Measurements from ENCODE around the gene TBXAS1. TPM values are rescaled to one million over a fixed set of nuclear protein-coding genes. Genes with fewer than 3 reads are reported as not detected.

TBXAS1 gene
- total RNA-seq, 1 experiment from 2014 or later: not detected

DNA sequence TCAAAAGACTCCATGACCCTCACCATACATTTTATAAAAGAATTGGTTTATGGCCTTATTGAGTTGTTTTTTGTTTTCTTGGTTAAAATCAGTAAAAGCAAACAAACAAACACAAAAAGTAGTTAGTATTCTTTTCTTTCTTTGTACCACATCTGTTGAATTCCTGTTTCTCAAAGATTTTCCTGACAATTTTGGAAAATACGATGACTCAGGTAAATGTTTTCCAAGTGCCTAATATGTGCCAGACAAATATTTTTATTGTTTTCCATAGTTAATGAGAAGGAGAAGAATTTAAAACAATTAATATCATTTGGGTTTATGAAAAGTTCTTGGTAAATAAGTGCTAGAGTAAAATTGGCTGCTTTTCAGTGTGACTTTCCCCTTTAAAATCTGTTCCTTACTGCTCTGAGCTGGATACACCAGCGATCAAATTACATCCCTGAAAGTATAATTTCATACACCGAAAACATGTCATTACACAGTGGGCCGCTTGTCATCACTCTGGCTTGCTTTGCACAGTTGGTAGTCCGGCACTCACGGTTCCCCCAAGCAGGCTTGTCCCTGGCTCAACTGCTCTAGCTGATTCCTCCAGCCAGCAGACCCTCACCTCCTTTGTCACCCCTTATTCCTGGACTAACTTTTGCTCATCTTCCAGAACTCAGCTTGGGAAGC lies 80.5 kb downstream of the TBXAS1 start:
- no peaks in the 10 kb centered on the region for H4K20me1 ChIP-seq (ENCODE audit: insufficient read depth, low read depth, low read length)

DNA sequence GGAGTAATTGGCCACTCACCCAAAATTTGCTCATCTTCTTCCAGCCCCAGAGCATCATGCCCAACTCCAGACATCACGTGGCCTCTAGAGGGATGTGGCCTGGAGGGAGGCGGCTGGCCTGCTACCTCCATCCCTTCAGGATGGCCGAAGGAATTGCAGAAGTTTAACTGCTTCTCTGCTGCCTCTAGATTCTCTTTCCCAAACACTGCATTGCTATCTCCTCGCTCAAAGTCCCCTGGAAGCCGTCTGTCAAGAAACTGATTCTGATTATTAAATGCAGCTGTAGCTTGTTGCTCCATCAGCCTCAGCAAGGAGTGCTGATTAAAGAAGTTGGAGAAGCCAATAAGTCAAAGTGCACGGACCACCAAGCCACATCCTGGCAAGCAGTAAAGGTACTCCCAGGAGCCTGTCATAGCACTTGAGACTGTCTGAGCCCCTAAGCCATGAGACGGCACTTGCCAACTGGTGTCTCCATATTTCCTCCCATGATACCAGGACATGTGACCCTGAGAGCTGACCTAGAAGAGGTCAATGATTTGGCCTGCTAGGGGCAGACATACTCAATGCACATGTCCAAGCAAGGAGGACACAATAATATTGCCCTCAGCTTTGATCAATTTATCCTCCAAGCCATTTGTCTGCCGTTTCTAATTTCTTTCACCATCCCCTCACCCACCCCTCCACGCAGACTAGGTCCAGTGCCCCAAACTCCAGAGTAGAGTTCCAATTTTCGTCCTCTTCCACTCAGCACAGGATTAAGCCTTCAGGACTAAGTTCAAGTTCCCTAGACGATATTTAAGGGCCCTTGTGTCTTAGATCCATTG lies 84.2 kb downstream of the TBXAS1 start:
- Histone ChIP-seq H3K4me2 (ENCODE audit: low read depth, low read length, poor library complexity, severe bottlenecking) (no peak overlapping the region), H2AFZ (ENCODE audit: low read length) (no peak overlapping the region), H4K20me1 (ENCODE audit: insufficient read depth, low read depth, low read length) (no peaks in the 10 kb centered on the region), H3K4me3 (ENCODE audit: low read length) (no peak overlapping the region), H3K9ac (ENCODE audit: low read length) (no peak overlapping the region), H3K79me2 (ENCODE audit: low read length) (no peaks in the 10 kb centered on the region), H3K9me2 (replicated peaks; ENCODE audit: insufficient read depth, low read length) (no peaks in the 10 kb centered on the region), H3K4me1 (ENCODE audit: low read length) (peaks cover 51% of the 10 kb centered on the region), H3K36me3 (ENCODE audit: insufficient read depth, low read length) (no peaks in the 10 kb centered on the region), H3K27ac (ENCODE audit: low read length) (no peak overlapping the region), H3K27me3 (ENCODE audit: low read length) (no peaks in the 10 kb centered on the region), H3K9me3 (ENCODE audit: low read length) (no peaks in the 10 kb centered on the region)
- DNase-seq: no peak

More for the DNA sequence above, 80.5 kb downstream of the TBXAS1 start:
- Histone ChIP-seq H3K79me2 (ENCODE audit: low read length) (no peaks in the 10 kb centered on the region), H3K36me3 (ENCODE audit: insufficient read depth, low read length) (no peaks in the 10 kb centered on the region), H2AFZ (ENCODE audit: low read length) (no peak overlapping the region), H3K9ac (ENCODE audit: low read length) (no peak overlapping the region), H3K27ac (ENCODE audit: low read length) (no peak overlapping the region), H3K27me3 (ENCODE audit: low read length) (no peaks in the 10 kb centered on the region; the same call in 1 of the 2 replicates), H3K4me3 (ENCODE audit: low read length) (no peak overlapping the region), H3K4me1 (ENCODE audit: low read length) (peaks cover 13% of the 10 kb centered on the region; the same call in 1 of the 2 replicates), H3K9me2 (replicated peaks; ENCODE audit: insufficient read depth, low read length) (no peaks in the 10 kb centered on the region), H3K4me2 (ENCODE audit: low read depth, low read length, poor library complexity, severe bottlenecking) (no peak overlapping the region), H3K9me3 (ENCODE audit: low read length) (no peaks in the 10 kb centered on the region)
- no peak for DNase-seq

DNA sequence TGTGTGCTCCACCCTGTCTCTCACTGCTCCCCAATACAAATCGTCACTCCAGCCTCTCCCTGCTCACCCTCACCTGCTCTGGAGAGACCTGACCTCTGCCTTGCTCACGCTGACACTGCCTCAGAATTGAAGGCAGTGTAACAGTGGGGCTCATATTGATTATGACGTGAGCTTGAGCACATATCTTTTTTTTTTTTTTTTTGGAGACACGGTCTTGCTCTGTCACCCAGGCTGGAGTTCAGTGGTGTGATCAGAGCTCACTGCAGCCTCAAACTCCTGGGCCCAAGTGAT lies 84.7 kb downstream of the TBXAS1 start:
- Histone ChIP-seq H3K27me3 (ENCODE audit: low read length) (no peaks in the 10 kb centered on the region), H3K27ac (ENCODE audit: low read length) (no peak overlapping the region), H3K4me2 (ENCODE audit: low read depth, low read length, poor library complexity, severe bottlenecking) (no peak overlapping the region), H3K36me3 (ENCODE audit: insufficient read depth, low read length) (no peaks in the 10 kb centered on the region), H2AFZ (ENCODE audit: low read length) (no peak overlapping the region), H3K9me3 (ENCODE audit: low read length) (no peaks in the 10 kb centered on the region), H3K9ac (ENCODE audit: low read length) (no peak overlapping the region), H4K20me1 (ENCODE audit: insufficient read depth, low read depth, low read length) (no peaks in the 10 kb centered on the region), H3K9me2 (replicated peaks; ENCODE audit: insufficient read depth, low read length) (no peaks in the 10 kb centered on the region), H3K4me3 (ENCODE audit: low read length) (no peak overlapping the region), H3K4me1 (ENCODE audit: low read length) (peaks cover 55% of the 10 kb centered on the region), H3K79me2 (ENCODE audit: low read length) (no peaks in the 10 kb centered on the region)
- no peak for DNase-seq

DNA sequence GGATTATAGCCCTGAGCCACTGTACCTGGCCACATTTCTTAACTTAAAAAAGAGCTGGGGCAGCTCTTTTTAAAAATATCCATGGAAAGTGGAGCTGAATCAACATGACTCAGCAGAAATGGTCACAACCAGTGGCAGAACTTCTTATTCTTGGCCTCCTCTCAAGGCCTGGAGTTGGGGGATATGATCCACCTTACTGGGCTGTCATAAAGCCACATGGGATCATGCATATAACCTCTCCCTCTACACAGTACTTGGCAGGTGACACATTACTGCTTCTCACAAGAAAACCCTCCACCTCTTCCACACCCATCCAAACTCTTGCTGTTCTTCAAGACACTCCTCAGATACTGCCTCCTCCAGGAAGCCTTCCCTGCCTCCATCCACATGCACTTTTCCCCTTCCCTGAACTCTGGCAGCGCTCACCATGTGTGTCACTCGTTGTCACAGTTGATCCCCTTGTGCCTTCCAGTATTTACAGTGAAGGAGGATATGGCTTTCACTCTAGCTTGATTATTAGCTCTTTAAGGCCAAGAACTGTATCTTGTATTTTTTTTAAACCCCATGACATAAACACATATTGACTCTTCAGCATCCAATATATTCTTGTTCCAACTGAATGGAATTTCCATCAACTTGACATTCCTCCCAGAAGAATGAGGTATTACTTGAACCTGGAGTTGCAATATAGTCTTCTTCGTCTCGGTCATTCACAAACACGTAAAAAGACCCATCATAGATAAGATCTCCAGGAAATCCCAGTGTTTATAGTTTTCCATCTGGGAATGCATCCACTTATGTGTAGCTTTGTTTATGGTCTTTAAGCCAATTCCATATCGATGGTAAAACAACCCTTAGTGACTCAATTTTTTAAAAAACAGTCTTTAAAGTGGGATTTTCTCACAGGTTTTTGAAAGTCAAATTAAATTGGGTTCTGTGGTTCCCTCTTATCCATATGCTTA lies 85.5 kb downstream of the TBXAS1 start:
- H4K20me1 ChIP-seq (ENCODE audit: insufficient read depth, low read depth, low read length): no peaks in the 10 kb centered on the region
- H3K4me3 ChIP-seq (ENCODE audit: low read length): no peak overlapping the region
- DNase-seq: no peak
- no peak overlapping the region for H3K9ac ChIP-seq (ENCODE audit: low read length)
- no peaks in the 10 kb centered on the region for H3K36me3 ChIP-seq (ENCODE audit: insufficient read depth, low read length)
- H3K27me3 ChIP-seq (ENCODE audit: low read length): no peaks in the 10 kb centered on the region
- no peak overlapping the region for H3K27ac ChIP-seq (ENCODE audit: low read length)
- no peak overlapping the region for H2AFZ ChIP-seq (ENCODE audit: low read length)
- no peaks in the 10 kb centered on the region for H3K79me2 ChIP-seq (ENCODE audit: low read length)
- no peak overlapping the region for H3K4me2 ChIP-seq (ENCODE audit: low read depth, low read length, poor library complexity, severe bottlenecking)
- H3K9me2 ChIP-seq (replicated peaks; ENCODE audit: insufficient read depth, low read length): no peaks in the 10 kb centered on the region
- peaks cover 55% of the 10 kb centered on the region for H3K4me1 ChIP-seq (ENCODE audit: low read length)
- H3K9me3 ChIP-seq (ENCODE audit: low read length): no peaks in the 10 kb centered on the region

DNA sequence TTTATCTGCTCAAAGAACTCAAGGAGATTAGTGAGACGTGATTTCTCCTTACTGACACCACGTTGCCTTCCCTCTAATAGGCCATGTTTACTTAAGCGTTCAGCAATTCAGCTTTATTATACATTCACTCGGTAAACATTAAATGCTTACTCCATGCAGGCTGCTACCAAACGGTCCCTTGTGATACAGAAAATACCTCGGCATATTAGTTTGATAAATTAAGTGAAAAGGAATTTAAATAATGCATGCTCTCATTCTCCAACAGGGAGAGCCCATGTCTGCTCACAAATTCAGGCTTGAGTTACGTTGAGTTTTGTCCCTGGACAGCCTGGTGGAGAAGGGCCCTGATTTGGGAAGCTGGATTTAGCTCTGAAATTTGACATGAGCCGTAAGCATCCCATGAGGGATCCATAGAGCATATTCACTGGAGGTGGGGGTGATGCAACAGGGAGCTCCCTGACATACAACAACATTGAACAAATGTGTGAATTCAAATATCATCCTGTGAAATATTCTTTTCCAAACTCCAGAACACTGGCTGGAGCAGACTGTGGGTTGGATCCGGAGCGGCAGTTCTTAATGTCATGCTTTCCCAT lies 86.3 kb downstream of the TBXAS1 start:
- Histone ChIP-seq H3K36me3 (ENCODE audit: insufficient read depth, low read length) (no peaks in the 10 kb centered on the region), H2AFZ (ENCODE audit: low read length) (no peak overlapping the region), H3K27me3 (ENCODE audit: low read length) (no peaks in the 10 kb centered on the region), H3K27ac (ENCODE audit: low read length) (no peak overlapping the region), H3K4me2 (ENCODE audit: low read depth, low read length, poor library complexity, severe bottlenecking) (peak overlapping the region; percentile 86), H3K9ac (ENCODE audit: low read length) (no peak overlapping the region), H3K9me3 (ENCODE audit: low read length) (no peaks in the 10 kb centered on the region), H3K4me1 (ENCODE audit: low read length) (peaks cover 55% of the 10 kb centered on the region), H4K20me1 (ENCODE audit: insufficient read depth, low read depth, low read length) (no peaks in the 10 kb centered on the region), H3K4me3 (ENCODE audit: low read length) (no peak overlapping the region; the same call in 1 of the 2 replicates), H3K9me2 (replicated peaks; ENCODE audit: insufficient read depth, low read length) (no peaks in the 10 kb centered on the region), H3K79me2 (ENCODE audit: low read length) (no peaks in the 10 kb centered on the region)
- DNase-seq: peak; percentile 36

DNA sequence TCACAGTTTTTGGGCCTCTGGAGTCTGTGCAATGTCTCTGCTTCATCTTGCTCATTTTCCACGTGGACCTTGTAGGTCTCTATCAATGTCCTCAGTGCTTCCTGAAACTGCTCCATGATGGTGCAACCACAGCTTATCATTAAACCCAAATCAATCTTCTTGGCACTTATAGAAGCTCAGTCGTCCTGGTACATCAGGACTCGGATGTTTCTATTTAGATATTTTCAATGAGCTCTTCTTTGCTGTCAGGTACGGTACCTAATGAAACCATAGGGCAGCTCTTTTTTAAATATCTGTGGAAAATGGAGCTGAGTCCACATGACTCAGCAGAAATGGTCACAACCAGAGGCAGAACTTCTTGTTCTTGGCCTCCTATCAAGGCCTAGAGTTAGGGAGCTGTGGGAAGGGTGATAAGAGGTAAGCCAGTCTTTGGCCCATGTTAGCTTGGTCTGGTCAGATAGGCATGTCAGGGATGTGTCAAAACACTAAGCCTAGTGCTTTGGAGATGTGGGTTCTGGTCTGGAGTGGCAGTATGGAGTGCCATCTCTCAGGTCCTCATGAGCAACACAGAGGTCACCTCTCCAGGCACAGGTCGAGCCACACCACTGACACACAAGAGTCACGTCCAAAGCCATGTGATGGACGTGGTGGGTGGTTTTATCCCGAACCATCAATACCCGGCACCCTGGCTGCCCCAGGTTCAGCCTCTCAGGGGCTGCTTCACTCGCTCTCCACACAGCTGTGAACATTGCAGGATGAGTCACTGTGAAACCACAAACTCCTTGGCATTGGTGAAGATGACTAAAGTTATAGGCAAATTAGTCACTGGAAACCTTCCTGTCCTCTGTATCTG lies 87.0 kb downstream of the TBXAS1 start:
- no peak overlapping the region for H2AFZ ChIP-seq (ENCODE audit: low read length)
- H3K9me2 ChIP-seq (replicated peaks; ENCODE audit: insufficient read depth, low read length): no peaks in the 10 kb centered on the region
- H3K36me3 ChIP-seq (ENCODE audit: insufficient read depth, low read length): no peaks in the 10 kb centered on the region
- H3K9ac ChIP-seq (ENCODE audit: low read length): peak overlapping the region; percentile 54
- H3K79me2 ChIP-seq (ENCODE audit: low read length): no peaks in the 10 kb centered on the region
- peak overlapping the region; percentile 64 for H3K4me3 ChIP-seq (ENCODE audit: low read length)
- H3K4me1 ChIP-seq (ENCODE audit: low read length): peaks cover 55% of the 10 kb centered on the region
- no peaks in the 10 kb centered on the region for H3K9me3 ChIP-seq (ENCODE audit: low read length)
- H3K27ac ChIP-seq (ENCODE audit: low read length): peak overlapping the region; percentile 91
- no peaks in the 10 kb centered on the region for H3K27me3 ChIP-seq (ENCODE audit: low read length)
- peak; percentile 92 for DNase-seq
- peak overlapping the region; percentile 86 for H3K4me2 ChIP-seq (ENCODE audit: low read depth, low read length, poor library complexity, severe bottlenecking)
- no peaks in the 10 kb centered on the region for H4K20me1 ChIP-seq (ENCODE audit: insufficient read depth, low read depth, low read length)

DNA sequence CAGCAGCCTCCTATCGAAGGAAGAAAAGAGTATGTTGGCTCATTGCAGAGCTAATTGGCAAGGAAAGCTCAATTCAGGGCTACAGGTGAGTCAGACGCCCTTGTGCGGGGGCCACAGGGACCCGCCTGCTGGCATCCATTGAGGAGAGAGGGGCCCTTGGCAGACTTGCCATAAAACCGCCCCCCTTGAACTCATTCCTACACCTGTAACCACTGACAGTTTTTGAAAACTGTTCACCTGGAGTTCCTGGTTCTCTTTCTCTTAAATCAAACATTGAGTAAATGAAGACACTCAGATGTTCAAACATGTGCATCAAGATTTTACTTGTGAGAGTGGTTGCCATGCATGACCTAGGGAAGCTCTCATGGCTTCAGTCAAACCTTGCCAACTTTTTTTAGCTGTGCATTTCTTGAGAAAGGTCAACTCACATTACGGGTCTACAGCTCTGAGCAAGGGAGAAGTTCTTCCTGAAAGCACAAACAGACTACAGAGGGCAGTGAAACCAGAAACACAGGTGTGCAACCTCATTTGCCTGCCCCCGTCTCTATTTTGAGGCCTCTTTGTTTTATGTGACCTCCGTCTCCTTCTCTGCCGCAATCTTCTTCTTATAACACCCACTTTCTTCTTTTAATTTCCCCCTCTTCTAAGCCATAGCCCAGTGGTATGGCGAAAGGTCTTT lies 87.8 kb downstream of the TBXAS1 start:
- DNase-seq: peak; percentile 86
- H4K20me1 ChIP-seq (ENCODE audit: insufficient read depth, low read depth, low read length): no peaks in the 10 kb centered on the region
- peak overlapping the region; percentile 86 for H3K4me2 ChIP-seq (ENCODE audit: low read depth, low read length, poor library complexity, severe bottlenecking)
- H3K9ac ChIP-seq (ENCODE audit: low read length): peak overlapping the region; percentile 44
- peaks cover 55% of the 10 kb centered on the region for H3K4me1 ChIP-seq (ENCODE audit: low read length)
- no peak overlapping the region; the same call in 1 of the 2 replicates for H2AFZ ChIP-seq (ENCODE audit: low read length)
- no peaks in the 10 kb centered on the region for H3K36me3 ChIP-seq (ENCODE audit: insufficient read depth, low read length)
- H3K4me3 ChIP-seq (ENCODE audit: low read length): peak overlapping the region; percentile 64
- H3K27me3 ChIP-seq (ENCODE audit: low read length): no peaks in the 10 kb centered on the region
- H3K9me3 ChIP-seq (ENCODE audit: low read length): no peaks in the 10 kb centered on the region
- no peaks in the 10 kb centered on the region for H3K79me2 ChIP-seq (ENCODE audit: low read length)
- H3K27ac ChIP-seq (ENCODE audit: low read length): peak overlapping the region; percentile 91
- no peaks in the 10 kb centered on the region for H3K9me2 ChIP-seq (replicated peaks; ENCODE audit: insufficient read depth, low read length)

Measured in Karpas-422 (cell line).